AG04450 (cell line): ENCODE measurements around the gene SERPINA10. TPM values are rescaled to one million over a fixed set of nuclear protein-coding genes. Genes with fewer than 3 reads are reported as not detected.
"Not testable (repeated sequence)": the region's sequence is repeated elsewhere in the genome, so short reads cannot be mapped to it uniquely, and the experiment has no call there.

Source experiments
- CTCF ChIA-PET: fragments of 300-600, 350-600 bp; formaldehyde crosslinking; extraction: SDS; loops from one replicate; lab custom pipeline; 2022; ENCODE audit warnings: antibody characterized with exemption, inconsistent platforms; lab: Charles Lee
- POLR2A ChIA-PET: fragments of 350-600 bp; formaldehyde crosslinking; extraction: SDS; loops from one replicate; lab custom pipeline; 2021; ENCODE audit warnings: antibody characterized with exemption, inconsistent platforms; lab: Yijun Ruan, JAX
- DNase-seq: peaks from one replicate; pipeline ENCODE4 v3.0.0-alpha.2; 2011; ENCODE audit warnings: low read depth, low spot score
- H3K27ac ChIP-seq: one replicate; pipeline ENCODE4 v1.5.1; 2012; ENCODE audit warnings: low read depth, low read length, control low read depth
- H3K27me3 ChIP-seq: one replicate; pipeline ENCODE4 v1.6.0; 2012; ENCODE audit warnings: low read length; ENCODE audit not compliant: control insufficient read depth, insufficient read depth
- H3K4me3 ChIP-seq: 2 replicates; pipeline ENCODE4 v1.5.1; 2011; ENCODE audit warnings: mild to moderate bottlenecking, low read depth, low read length, control low read depth
- H3K9me3 ChIP-seq: 2 replicates; pipeline ENCODE4 v1.5.1; 2012; ENCODE audit warnings: low read length; ENCODE audit not compliant: control insufficient read depth, insufficient read depth
- CTCF ChIP-seq: IDR thresholded peaks from 2 replicates; pipeline ENCODE4 v1.5.1; 2011; ENCODE audit warnings: low read depth, low read length, control low read depth, inconsistent platforms
- polyA plus RNA-seq: library from polyadenylated mRNA; depleted of rRNA; stranded (reverse); fragments of >200 nt; gene quantifications from 2 replicates; pipeline ENCODE4 v1.2.3, GENCODE V29; 2011

SERPINA10 gene
- polyA plus RNA-seq, 1 experiment = not detected

DNA sequence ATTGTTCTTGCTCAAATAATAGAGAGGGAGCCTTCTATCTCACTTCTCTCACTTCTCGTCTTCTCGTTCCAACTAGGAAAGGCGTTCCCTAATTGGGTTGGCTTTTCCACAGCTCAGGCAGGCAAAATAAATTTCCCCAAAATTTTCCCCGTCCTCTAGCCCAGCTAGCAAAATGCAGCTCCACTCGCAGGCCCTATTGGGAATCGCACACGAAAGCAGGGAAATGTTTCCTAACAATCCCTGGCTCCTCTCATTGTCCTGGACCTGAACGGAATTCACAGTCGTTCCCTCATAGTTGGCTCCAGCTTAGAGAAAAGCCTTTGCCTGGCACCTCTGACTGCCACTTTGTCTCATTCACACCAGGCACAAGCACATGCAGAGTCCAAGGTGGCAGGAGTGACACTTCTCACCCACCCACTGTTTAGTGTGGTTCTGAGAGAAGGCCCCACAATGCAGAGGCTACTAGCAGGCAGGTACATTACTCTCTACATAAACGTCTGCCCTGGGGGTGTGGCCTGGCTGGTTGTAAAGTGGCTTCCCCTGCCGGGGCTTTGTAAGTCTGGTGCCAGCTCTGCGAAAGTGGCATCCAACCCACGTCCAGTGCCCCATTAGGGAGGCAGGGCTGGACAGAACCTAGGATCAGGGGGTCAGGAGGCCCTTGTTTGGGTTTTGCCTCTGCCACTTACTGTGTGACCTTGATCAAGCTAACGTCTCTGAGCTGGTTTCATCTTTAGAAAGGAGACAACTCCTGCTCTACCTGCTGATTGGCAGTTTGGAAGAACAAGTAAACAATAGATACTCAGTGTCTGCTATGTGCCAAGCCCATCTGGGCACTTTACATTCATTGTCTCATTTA lies 4.2 kb downstream of the SERPINA10 start:
- no peak overlapping the region for H3K27ac ChIP-seq
- ChIA-PET CTCF (interaction anchor here (0.5 kb wide), 1 partner anchor 362 kb away, joined by 6 read pairs; no protein-coding TSS in a partner anchor), POLR2A (no interaction called here)
- H3K9me3 ChIP-seq = no peaks in the 10 kb centered on the region; the same call in 1 of the 2 replicates
- H3K27me3 ChIP-seq = peaks cover 2% of the 10 kb centered on the region
- no peak overlapping the region for H3K4me3 ChIP-seq
- no peak for TF ChIP-seq CTCF
- no peak for DNase-seq

DNA sequence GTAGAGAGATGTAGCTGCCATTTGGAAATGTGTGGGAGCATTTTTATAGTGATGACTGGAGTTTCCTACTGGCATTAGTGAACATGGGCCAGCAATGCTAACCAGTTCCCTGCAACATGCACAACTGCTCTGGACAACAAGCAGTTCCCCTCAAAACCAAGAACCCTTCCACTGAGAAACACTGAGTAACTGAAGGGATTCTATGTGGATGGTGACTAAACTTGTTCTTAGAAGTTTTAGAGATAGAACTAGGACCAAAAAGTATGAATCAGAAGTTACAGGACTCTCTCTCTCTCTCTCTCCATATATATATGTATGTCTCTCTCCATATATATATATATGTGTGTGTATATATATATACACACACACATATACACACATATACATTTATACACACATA lies 7.9 kb downstream of the SERPINA10 start:
- no peak for DNase-seq
- no peaks in the 10 kb centered on the region for H3K27me3 ChIP-seq
- TF ChIP-seq CTCF = no peak
- ChIA-PET POLR2A (no interaction called here), CTCF (no interaction called here)
- H3K27ac ChIP-seq = no peak overlapping the region
- H3K4me3 ChIP-seq = no peak overlapping the region
- no peaks in the 10 kb centered on the region; the same call in 1 of the 2 replicates for H3K9me3 ChIP-seq

- ChIA-PET CTCF (no interaction called here), POLR2A (no interaction called here)
- Histone ChIP-seq H3K4me3 (no peak overlapping the region), H3K9me3 (no peaks in the 10 kb centered on the region), H3K27me3 (no peaks in the 10 kb centered on the region), H3K27ac (no peak overlapping the region)
- DNase-seq = no peak
- TF ChIP-seq CTCF = no peak
These were observed 8.8 kb downstream of the SERPINA10 start for GRCh38 chr14:94284221-94284620.

- no peak overlapping the region for H3K27ac ChIP-seq
- ChIA-PET POLR2A (no interaction called here), CTCF (no interaction called here)
- DNase-seq = no peak
- no peak for TF ChIP-seq CTCF
- no peak overlapping the region for H3K4me3 ChIP-seq
- no peaks in the 10 kb centered on the region for H3K27me3 ChIP-seq
- no peaks in the 10 kb centered on the region for H3K9me3 ChIP-seq
These were observed 9.9 kb downstream of the SERPINA10 start for GRCh38 chr14:94282991-94283723.

DNA sequence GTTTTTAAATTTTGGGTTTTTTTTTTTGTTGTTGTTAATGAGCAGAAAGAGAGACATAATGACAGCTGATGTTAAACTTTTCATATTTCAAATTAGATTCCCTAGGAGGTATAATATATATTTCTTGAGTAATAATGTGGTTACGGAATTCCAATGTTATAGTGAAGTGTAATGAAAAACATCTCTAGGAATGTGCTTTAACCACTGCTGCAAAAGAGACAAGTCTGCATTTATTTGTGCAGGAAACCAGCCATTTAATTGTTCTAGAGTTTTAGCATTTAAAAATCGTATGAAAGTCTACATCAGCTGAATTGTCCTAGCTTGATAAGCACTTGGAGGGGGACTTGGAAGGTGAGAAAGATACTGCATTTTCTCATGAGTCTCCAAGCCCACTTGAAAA lies 14.3 kb downstream of the SERPINA10 start:
- H3K27ac ChIP-seq = no peak overlapping the region
- no peak for DNase-seq
- no peaks in the 10 kb centered on the region for H3K9me3 ChIP-seq
- H3K27me3 ChIP-seq = no peaks in the 10 kb centered on the region
- no peak overlapping the region for H3K4me3 ChIP-seq
- CTCF ChIA-PET = interaction anchor here (0.7 to 1.0 kb wide), 2 partner anchors 38 to 97 kb away, joined by 3 read pairs; no protein-coding TSS in a partner anchor
- POLR2A ChIA-PET = no interaction called here
- TF ChIP-seq CTCF = no peak

GRCh38 chr14:94276898-94277561 lies 16.0 kb downstream of the SERPINA10 start:
- H3K27me3 ChIP-seq, H3K4me3 ChIP-seq, POLR2A ChIA-PET, H3K9me3 ChIP-seq, DNase-seq, H3K27ac ChIP-seq: not testable (repeated sequence)
- CTCF ChIA-PET = interaction anchor here (0.6 kb wide), 1 partner anchor 138 kb away, joined by 3 read pairs; no protein-coding TSS in a partner anchor
